GM21786 (cell line): ENCODE data around the gene SREK1.

ENCODE experiments used
- ATAC-seq: cut with Tn5 transposase; IDR thresholded peaks from one replicate; pipeline ENCODE4 v1.9.1; 2021; ENCODE audit not compliant: unreplicated experiment

SREK1 gene

GRCh38 chr5:66161356-66161755, 17.3 kb downstream of the SREK1 start:
- no peak for ATAC-seq

- no peak for ATAC-seq
These were observed 20.1 kb downstream of the SREK1 start for GRCh38 chr5:66164044-66164790.

DNA sequence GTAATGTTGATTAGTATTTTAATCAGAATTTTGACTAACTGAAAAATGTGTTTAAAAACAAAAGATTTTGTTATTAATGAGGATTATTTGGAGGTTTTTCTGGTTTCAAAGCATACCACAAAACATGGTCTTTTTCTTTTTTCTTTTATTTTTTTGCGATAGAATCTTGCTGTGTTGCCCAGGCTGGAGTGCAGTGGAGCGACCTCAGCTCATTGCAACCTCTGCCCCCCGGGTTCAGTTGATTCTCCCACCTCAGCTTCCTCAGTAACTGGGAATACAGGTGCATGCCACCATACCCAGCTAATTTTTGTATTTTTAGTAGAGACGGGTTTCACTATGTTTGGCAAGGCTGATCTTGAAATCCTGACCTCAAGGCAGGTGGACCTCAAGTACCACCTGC, 24.1 kb downstream of the SREK1 start:
- no peak for ATAC-seq

- ATAC-seq, result no peak
These were observed 25.4 kb downstream of the SREK1 start for GRCh38 chr5:66169534-66169933.

GRCh38 chr5:66170195-66170919, 26.3 kb downstream of the SREK1 start:
- no peak for ATAC-seq

GRCh38 chr5:66171349-66172344, 27.5 kb downstream of the SREK1 start:
- ATAC-seq, result peak; percentile 69

- ATAC-seq, result no peak
These were observed 30.2 kb downstream of the SREK1 start for GRCh38 chr5:66174338-66174737.

DNA sequence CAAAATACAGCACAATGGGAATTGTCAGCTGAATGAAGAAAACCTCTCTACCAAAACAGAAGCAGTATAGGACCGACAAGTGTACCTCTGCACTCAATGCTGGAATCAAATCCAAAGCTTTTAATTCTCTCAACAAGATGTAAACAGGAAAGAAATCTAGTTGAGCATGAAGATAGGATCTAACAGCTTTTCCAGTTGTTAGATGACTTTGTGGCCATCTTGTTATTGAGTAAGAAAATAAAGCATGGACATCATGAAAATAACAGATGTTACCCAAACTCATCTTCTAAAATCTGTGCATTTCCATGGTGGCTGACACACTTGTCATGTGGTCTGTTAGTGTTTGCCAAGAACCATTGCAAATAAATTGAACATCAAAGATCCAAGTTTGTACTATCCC, 34.7 kb downstream of the SREK1 start:
- ATAC-seq, result no peak

DNA sequence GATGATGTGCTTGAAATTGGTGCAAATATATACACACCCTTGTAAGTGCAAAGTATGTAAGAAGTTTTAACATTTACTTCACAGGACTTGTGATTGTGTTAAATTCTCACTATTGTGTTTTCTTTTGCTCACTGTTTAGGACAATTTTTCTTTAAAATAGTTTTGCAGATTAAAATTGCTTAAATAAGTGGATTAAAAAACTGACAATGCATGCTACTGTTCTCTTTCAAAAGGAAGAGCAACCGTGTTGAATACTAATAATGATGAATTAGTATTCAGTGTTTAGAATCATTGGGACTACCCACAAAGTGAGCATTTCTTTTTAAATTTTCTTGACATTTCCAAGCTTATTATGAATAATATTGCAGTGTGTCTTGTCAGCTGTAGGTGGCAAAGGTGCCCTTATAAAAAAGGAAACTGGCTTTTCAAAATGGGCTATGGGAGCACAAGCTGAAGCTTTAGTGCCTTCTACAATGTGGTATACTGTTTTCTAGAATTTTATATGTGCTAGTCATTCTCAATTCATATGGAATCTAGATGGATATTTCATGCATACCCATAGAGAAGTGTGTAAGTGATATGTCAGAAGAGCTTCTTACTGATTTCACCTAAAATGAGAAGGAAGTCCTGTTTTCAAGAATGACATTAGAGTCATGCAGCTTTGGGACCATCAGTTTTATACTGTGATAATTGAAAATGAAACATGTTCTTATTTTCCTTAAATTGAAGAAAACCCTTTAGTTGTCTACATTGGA, 35.4 kb downstream of the SREK1 start:
- ATAC-seq, result no peak

- ATAC-seq, result no peak
These were observed 36.4 kb downstream of the SREK1 start for GRCh38 chr5:66180282-66181155.

DNA sequence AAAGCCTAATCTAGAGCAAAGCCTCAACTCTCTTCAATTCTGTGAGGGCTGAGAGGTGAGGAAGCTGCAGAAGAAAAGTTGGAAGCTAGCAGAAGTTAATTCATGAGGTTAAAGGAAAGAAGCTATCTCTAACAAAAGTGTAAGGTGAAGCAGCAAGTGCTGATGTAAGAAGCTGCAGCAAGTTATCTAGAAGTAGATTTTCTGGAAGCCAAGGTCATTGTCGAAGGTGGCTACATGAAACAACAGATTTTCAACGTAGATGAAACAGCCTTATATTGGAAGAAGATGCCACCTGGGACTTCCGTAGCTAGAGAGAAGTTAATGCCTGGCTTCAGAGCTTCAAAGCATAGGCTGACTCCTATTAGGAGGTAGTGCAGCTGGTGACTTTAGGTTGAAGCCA, 42.0 kb downstream of the SREK1 start:
- ATAC-seq, result no peak

- no peak for ATAC-seq
These were observed 49.3 kb downstream of the SREK1 start for GRCh38 chr5:66193419-66193818.

- ATAC-seq, result no peak
These were observed 53.8 kb downstream of the SREK1 start for GRCh38 chr5:66197764-66198405.

DNA sequence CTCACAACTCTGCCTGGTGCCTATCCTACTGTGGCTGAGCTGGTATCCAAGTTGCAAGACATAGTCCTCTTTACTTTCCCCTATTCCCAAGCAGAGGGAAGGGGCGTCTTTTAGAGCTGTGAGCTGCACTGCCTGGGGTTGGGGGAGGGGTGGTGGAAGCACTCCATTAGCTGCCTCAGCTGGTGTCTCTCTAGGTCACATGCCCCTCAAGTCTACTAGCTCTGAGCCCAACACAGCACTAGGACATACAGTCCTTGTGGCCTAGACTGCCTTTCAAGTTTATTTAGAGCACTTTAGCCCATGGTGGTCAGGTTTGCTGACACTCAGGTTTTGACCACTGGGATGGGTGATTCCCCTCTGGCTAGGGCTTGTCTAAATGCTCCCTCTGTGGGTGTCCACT, 54.7 kb downstream of the SREK1 start:
- ATAC-seq, result no peak

- ATAC-seq, result no peak
These were observed 59.4 kb downstream of the SREK1 start for GRCh38 chr5:66203531-66203930.

GRCh38 chr5:66206465-66206864, 62.4 kb downstream of the SREK1 start:
- ATAC-seq, result no peak

DNA sequence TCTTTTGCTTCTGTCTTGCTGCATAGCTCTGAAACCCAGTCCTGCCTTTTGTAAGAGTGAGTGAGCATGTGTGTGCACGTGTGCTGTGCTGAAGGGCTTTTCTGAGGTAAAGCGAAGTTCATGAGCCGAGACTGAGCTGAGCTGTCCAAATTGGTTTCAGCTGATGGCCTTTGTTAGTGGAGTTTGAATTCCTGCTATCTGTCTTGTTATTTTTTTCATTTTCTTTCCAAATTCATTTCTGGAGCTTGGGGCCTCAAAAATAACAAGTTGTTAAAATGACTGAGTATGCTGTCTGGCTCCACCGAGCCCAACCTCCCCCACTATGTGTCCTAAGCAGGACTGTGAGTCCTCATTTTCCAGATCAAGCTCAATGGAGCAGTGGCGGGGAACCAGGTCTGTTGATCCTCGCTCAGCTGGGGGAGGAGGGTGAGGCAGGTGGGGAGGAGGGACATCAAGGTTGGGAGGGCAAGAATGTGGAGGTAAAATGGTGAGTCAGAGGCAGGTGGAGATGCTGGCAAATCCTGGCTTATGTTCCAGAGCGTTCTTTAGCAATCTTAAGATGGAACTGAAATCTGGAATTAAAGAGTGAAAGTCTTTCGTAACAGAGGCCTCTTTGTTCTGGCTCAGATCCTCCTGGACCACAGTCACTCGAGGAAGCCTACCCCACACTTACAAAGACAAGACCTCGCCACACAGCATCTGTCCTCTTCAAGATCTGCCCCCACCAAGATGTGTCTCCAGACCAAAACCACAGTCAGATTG, 63.9 kb downstream of the SREK1 start:
- no peak for ATAC-seq

GRCh38 chr5:66209350-66209749, 65.2 kb downstream of the SREK1 start:
- no peak for ATAC-seq
